Osteoblast (primary cell): ENCODE results near the gene ETV6. TPM values are rescaled to one million over a fixed set of nuclear protein-coding genes. Genes with fewer than 3 reads are reported as not detected.

Source experiments
- DNase-seq: peaks from one replicate; pipeline ENCODE4 v3.0.0; 2011; ENCODE audit warnings: low spot score, mixed read lengths; ENCODE audit not compliant: insufficient read length; ENCODE audit errors: missing footprints
- H2AFZ ChIP-seq: 2 replicates; pipeline ENCODE4 v1.6.0; 2011; ENCODE audit warnings: mild to moderate bottlenecking, low read length
- H3K27ac ChIP-seq: 2 replicates; pipeline ENCODE4 v1.5.1; 2011; ENCODE audit warnings: mild to moderate bottlenecking, low read depth, low read length, moderate library complexity
- H3K27me3 ChIP-seq: 2 replicates; pipeline ENCODE4 v1.6.0; 2012; ENCODE audit warnings: mild to moderate bottlenecking, control low read depth, inconsistent platforms, low read length, moderate library complexity; ENCODE audit not compliant: insufficient read depth
- H3K36me3 ChIP-seq: 2 replicates; pipeline ENCODE4 v1.5.1; 2011; ENCODE audit warnings: mild to moderate bottlenecking, low read length, control low read depth, moderate library complexity; ENCODE audit not compliant: insufficient read depth
- H3K4me1 ChIP-seq: 2 replicates; pipeline ENCODE4 v1.5.1; 2011; ENCODE audit warnings: mild to moderate bottlenecking, low read length, control low read depth, moderate library complexity; ENCODE audit not compliant: insufficient read depth
- H3K4me2 ChIP-seq: 2 replicates; pipeline ENCODE4 v1.6.0; 2011; ENCODE audit warnings: mild to moderate bottlenecking, low read length; ENCODE audit not compliant: insufficient read depth
- H3K4me3 ChIP-seq: fragments of 200-600 bp; sonication (generic); 3 replicates; pipeline ENCODE4 v1.5.1; 2012; ENCODE audit warnings: mild to moderate bottlenecking, low read length, inconsistent platforms; ENCODE audit not compliant: insufficient read depth
- H3K79me2 ChIP-seq: 2 replicates; pipeline ENCODE4 v1.6.0; 2012; ENCODE audit warnings: mild to moderate bottlenecking, low read length, control low read depth, inconsistent platforms; ENCODE audit not compliant: insufficient read depth
- H3K9me3 ChIP-seq: 2 replicates; pipeline ENCODE4 v1.5.1; 2011; ENCODE audit warnings: low read depth, low read length, control low read depth
- H4K20me1 ChIP-seq: 2 replicates; pipeline ENCODE4 v1.6.0; 2012; ENCODE audit warnings: mild to moderate bottlenecking, low read length, control low read depth; ENCODE audit not compliant: insufficient read depth
- total RNA-seq: library from RNA; depleted of rRNA; stranded (reverse); fragments of >200 nt; gene quantifications from 2 replicates; pipeline ENCODE4 v1.2.3, GENCODE V29; 2012
- TF ChIP-seq, protein P1 (sequence below): IDR thresholded peaks from 2 replicates; pipeline ENCODE4 v1.5.1; 2011; ENCODE audit warnings: mild to moderate bottlenecking, low read depth, low read length, moderate library complexity; ENCODE audit errors: extremely low read depth

Gene ETV6
- total RNA-seq, 1 donor: 16.3 TPM

DNA sequence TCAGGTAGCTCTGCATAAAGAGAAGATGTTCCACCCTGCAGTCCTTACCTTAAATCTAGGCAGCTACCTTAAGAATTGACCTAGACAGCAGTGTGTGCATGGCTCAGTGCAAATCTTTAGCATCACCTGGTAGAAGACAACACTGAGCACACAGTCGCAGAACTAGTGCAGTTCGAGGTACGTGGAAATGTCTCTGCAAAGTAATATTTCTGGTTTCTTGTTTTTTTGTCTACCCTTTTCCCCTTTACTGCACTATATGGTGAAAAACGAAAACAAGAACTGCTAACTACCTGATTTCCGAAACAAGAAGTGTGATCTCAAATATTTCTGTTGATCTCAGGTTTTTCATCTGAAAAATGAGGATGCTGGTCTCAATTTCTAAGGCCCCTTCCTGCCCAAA is 82.5 kb downstream of the ETV6 start:
- H3K4me2 ChIP-seq: peak overlapping the region; percentile 35
- peak overlapping the region; percentile 61 for H3K27ac ChIP-seq

DNA sequence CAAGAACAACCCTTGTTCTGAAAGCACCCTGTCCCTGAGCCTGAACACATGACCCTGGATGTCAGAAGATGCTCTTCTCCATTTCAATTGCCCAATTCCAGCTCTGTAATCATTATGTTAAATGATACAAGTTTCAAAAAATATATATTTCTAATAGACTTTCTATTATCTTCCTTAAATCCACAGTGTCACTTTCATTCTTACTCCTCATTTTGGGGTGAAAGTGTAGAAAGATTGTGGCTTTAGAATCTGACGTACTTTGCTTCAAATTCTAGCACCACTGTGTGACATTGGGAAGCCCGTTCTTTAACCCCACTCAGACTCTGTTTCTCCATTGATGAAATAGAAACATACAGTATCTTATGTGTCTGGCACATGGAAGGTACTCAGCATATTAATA is 83.2 kb downstream of the ETV6 start:
- no peak overlapping the region for H3K4me2 ChIP-seq
- peaks cover 13% of the 10 kb centered on the region for H3K4me1 ChIP-seq
- H3K79me2 ChIP-seq: peaks cover 72% of the 10 kb centered on the region
- no peaks in the 10 kb centered on the region for H3K27me3 ChIP-seq
- no peak overlapping the region for H3K4me3 ChIP-seq
- TF ChIP-seq, protein P1, sequence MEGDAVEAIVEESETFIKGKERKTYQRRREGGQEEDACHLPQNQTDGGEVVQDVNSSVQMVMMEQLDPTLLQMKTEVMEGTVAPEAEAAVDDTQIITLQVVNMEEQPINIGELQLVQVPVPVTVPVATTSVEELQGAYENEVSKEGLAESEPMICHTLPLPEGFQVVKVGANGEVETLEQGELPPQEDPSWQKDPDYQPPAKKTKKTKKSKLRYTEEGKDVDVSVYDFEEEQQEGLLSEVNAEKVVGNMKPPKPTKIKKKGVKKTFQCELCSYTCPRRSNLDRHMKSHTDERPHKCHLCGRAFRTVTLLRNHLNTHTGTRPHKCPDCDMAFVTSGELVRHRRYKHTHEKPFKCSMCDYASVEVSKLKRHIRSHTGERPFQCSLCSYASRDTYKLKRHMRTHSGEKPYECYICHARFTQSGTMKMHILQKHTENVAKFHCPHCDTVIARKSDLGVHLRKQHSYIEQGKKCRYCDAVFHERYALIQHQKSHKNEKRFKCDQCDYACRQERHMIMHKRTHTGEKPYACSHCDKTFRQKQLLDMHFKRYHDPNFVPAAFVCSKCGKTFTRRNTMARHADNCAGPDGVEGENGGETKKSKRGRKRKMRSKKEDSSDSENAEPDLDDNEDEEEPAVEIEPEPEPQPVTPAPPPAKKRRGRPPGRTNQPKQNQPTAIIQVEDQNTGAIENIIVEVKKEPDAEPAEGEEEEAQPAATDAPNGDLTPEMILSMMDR: no peak
- H3K27ac ChIP-seq: no peak overlapping the region
- H3K36me3 ChIP-seq: no peaks in the 10 kb centered on the region
- no peak for DNase-seq
- H2AFZ ChIP-seq: no peak overlapping the region
- H3K9me3 ChIP-seq: no peaks in the 10 kb centered on the region
- H4K20me1 ChIP-seq: no peaks in the 10 kb centered on the region

More for the DNA sequence above, 82.5 kb downstream of the ETV6 start:
- H3K4me3 ChIP-seq: no peak overlapping the region
- H4K20me1 ChIP-seq: no peaks in the 10 kb centered on the region
- TF ChIP-seq, protein P1: no peak
- H3K36me3 ChIP-seq: peaks cover 3% of the 10 kb centered on the region
- no peak overlapping the region for H2AFZ ChIP-seq
- DNase-seq: no peak
- no peaks in the 10 kb centered on the region for H3K27me3 ChIP-seq
- H3K79me2 ChIP-seq: peaks cover 75% of the 10 kb centered on the region
- H3K9me3 ChIP-seq: no peaks in the 10 kb centered on the region
- peaks cover 13% of the 10 kb centered on the region for H3K4me1 ChIP-seq

DNA sequence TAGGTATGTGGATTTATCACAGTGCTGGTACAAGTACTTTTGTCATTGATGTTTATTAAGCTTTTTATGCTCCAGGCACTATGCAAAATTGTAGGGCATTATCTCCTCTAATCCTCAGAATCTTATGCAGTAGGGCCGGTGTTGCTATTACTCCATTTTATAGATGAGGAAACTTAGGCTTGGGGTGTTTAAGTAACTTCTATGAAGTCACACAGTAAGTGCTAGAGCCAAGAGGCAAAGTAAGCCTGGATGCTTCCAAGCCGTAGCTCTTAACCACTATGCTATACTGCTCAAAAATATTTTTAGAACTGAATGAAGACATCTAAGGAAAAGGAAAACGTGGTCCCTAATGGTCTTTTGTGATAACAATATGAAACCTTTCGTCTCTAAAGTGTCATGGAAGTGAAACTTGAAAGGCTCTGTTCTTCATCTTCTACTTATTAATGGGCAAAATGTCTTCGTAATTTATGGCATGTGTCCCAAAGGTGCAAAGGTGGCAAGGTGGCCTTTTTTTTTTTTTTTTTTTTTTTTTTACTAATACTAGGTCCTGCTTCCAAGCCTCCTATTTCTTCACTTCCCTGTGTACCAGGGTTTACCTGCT is 85.2 kb downstream of the ETV6 start:
- H3K36me3 ChIP-seq: no peaks in the 10 kb centered on the region
- H3K4me1 ChIP-seq: peaks cover 13% of the 10 kb centered on the region
- TF ChIP-seq, protein P1: no peak
- H3K27me3 ChIP-seq: no peaks in the 10 kb centered on the region
- no peak overlapping the region for H2AFZ ChIP-seq
- H3K4me2 ChIP-seq: no peak overlapping the region
- H3K4me3 ChIP-seq: no peak overlapping the region
- no peaks in the 10 kb centered on the region for H4K20me1 ChIP-seq
- H3K27ac ChIP-seq: no peak overlapping the region
- DNase-seq: no peak
- no peaks in the 10 kb centered on the region for H3K9me3 ChIP-seq
- H3K79me2 ChIP-seq: peaks cover 67% of the 10 kb centered on the region

DNA sequence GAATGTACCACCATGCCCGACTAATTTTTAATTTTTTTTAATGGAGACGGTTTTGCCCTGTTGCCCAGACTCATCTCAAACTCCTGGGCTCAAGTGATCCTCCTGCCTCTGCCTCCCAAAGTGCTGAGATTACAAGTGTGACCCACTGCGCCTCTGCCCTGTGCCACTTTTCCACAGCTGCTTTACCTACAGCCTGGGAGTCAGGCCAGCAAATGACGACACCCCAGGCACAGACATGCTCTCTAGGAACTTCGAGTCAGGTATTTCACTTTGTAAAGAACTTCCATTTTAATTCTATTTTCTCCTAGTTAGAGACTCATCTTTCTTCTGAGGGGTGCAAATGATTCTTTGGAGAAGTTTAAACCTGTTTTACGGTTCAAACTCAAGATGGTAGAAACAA is 89.0 kb downstream of the ETV6 start:
- Histone ChIP-seq H3K27ac (no peak overlapping the region), H3K4me1 (peaks cover 5% of the 10 kb centered on the region), H3K79me2 (peaks cover 60% of the 10 kb centered on the region), H3K9me3 (no peaks in the 10 kb centered on the region), H3K36me3 (no peaks in the 10 kb centered on the region), H3K4me2 (no peak overlapping the region), H4K20me1 (peaks cover 7% of the 10 kb centered on the region), H3K4me3 (no peak overlapping the region), H3K27me3 (no peaks in the 10 kb centered on the region), H2AFZ (no peak overlapping the region)
- DNase-seq: no peak
- TF ChIP-seq, protein P1: no peak
